Gastroesophageal sphincter (tissue), 3 donors: ENCODE data around the gene SCLY.

Experiments used
- CTCF ChIP-seq, 4 experiments: fragments of 200-600 bp in 2 of 4; fragments of 450-650 bp in 2 of 4; sonication (generic) in 1 of 4; IDR thresholded peaks; one replicate each; pipeline ENCODE4 v1.5.1; 2017 to 2019; ENCODE audit warnings: antibody characterized with exemption in 4 of 4, mild to moderate bottlenecking in 2 of 4, moderate library complexity in 2 of 4
- POLR2A ChIP-seq, 2 donors: fragments of 450-650 bp; IDR thresholded peaks; one replicate each; pipeline ENCODE4 v1.6.1; 2017; ENCODE audit warnings: antibody characterized with exemption in 2 of 2, mild to moderate bottlenecking in 2 of 2, moderate library complexity in 1 of 2
- POLR2AphosphoS5 ChIP-seq: sonication (generic); formaldehyde crosslinking; IDR thresholded peaks from one replicate; pipeline ENCODE4 v1.6.1; 2017; ENCODE audit warnings: antibody characterized with exemption

- no peak for TF ChIP-seq POLR2AphosphoS5
- TF ChIP-seq POLR2A (IDR thresholded peaks at IDR 0.05), result no peak
- no peak for TF ChIP-seq CTCF (IDR thresholded peaks at IDR 0.05)
These were observed 38.9 kb downstream of the SCLY start for GRCh38 chr2:238099714-238100048.
